Panc1 (cell line): ENCODE data around the gene HES7.

ENCODE experiments used
- POLR2AphosphoS5 ChIP-seq: IDR thresholded peaks from 2 replicates; pipeline ENCODE4 v1.6.1; 2012; ENCODE audit warnings: mild to moderate bottlenecking, low read depth, low read length, moderate library complexity
- TF ChIP-seq, protein P1 (sequence below): fragments of 450-650 bp; IDR thresholded peaks from 2 replicates; pipeline ENCODE4 v1.5.1; 2017; ENCODE audit warnings: mild to moderate bottlenecking

DNA sequence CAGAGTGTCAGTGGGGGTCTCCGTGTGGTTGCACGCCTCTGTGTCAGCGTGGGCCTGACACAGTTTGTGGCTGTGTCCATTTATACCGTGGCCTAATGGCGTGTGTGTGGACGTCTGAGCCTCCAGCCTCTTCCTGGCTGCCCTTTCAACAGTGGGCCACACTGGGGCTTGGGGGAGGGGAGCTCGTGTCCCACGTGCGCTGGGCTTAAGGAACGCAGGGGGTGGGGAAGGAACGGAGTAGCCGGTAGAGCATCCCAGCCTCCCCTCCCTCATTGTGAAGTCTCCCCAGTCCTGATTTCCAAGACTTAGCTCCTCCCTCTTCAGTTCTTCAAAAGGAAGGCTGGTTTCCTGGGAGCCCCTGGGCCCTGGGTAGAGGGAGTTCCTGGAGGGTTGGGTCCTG, 9.5 kb upstream of the HES7 start:
- TF ChIP-seq, protein P1, sequence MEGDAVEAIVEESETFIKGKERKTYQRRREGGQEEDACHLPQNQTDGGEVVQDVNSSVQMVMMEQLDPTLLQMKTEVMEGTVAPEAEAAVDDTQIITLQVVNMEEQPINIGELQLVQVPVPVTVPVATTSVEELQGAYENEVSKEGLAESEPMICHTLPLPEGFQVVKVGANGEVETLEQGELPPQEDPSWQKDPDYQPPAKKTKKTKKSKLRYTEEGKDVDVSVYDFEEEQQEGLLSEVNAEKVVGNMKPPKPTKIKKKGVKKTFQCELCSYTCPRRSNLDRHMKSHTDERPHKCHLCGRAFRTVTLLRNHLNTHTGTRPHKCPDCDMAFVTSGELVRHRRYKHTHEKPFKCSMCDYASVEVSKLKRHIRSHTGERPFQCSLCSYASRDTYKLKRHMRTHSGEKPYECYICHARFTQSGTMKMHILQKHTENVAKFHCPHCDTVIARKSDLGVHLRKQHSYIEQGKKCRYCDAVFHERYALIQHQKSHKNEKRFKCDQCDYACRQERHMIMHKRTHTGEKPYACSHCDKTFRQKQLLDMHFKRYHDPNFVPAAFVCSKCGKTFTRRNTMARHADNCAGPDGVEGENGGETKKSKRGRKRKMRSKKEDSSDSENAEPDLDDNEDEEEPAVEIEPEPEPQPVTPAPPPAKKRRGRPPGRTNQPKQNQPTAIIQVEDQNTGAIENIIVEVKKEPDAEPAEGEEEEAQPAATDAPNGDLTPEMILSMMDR, result no peak
- no peak for TF ChIP-seq POLR2AphosphoS5
